AG10803 (cell line): Measurements from ENCODE around the gene DNPEP.

Experiments used
- DNase-seq: peaks from one replicate; pipeline ENCODE4 v3.0.0; 2010; ENCODE audit warnings: low read depth
- H3K4me3 ChIP-seq: 2 replicates; pipeline ENCODE4 v1.5.1; 2011; ENCODE audit warnings: mild to moderate bottlenecking, low read length, control low read depth
- CTCF ChIP-seq: conservative IDR thresholded peaks from 2 replicates; pipeline ENCODE4 v1.5.1; 2011; ENCODE audit warnings: mild to moderate bottlenecking, low read length, control low read depth, inconsistent platforms

The DNPEP gene

DNA sequence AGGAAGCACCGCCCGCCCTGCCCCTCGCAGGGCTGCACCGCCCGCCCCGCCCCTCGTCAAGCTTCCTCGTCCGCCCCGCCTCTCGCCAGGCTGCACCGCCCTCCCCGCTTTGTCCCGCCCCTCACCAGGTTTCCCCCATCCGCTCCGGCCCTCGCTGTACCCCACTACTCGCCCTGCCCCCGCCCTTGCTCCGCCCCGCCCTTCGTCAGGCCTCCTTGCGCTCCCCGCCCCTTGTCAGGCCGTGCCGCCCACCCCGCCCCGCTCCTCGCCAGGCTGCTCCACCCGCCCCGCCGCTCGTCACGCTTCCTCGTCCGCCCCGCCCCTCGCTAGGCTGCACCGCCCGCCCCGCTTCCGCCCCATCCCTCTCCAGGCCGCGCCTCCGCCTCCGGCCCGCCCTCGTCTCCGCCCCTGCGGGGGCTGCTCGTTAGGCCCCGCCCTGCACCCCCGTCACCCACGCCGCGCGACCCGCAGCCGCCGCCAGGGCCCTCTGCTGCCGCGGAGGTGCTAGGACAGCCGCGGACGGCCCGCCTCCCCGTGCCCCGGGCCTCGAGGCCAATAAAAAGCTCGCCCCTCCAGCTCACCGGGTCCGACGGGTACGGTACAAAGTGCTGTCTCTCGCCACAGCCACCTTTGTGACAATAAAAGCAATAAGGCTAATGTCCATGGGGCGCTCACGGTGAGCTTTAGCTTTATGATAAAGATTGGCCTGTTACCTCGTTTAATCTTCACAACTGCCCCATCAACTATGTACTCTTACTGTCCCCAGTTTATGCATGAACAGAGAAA, 602 bp upstream of the DNPEP start:
- H3K4me3 ChIP-seq: peak overlapping the region; percentile 49

DNA sequence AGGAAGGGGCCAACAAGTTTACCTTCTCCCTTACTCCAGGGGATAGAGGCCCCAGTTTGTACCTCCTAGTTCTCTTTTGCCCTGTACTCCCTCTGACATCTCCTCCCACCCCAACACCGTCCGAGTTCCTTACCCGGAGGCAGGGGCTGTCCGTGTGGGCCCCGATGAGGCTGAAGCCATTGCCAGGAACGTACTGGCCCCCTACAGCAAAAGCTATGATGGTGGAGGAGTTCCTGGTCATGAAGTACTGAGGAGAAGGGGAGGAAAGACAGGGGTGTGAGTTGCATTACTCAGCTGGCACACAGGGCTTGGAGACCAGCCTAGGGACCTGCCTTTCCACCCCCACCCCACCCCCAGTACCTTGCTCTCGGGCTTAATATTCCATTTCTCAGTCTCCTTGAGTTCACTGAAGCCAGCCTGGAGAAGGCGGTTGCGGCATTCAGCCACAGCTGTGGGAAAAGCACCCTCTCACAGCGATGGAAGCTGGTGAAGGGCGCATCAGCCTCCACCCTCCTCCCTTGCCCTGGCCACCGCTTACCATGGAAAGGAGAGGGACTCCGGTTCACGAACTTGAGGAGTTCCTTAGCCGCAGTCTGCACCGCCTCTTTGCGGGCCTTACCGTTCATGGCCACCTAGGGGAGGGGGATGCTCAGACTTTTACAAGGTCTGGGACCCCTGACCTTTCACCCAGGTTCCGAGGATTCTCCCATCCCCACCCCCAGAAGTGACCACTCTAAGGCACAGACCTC, 1.0 kb downstream of the DNPEP start:
- peak overlapping the region; percentile 83 for H3K4me3 ChIP-seq
- 0 out of 2 replicates have a peak, but pooled peaks have one; percentile 4 for TF ChIP-seq CTCF
- no peak for DNase-seq

More for the DNA sequence above, 602 bp upstream of the DNPEP start:
- TF ChIP-seq CTCF: no peak; the same call in 1 of the 2 replicates
- DNase-seq: peak; percentile 97

DNA sequence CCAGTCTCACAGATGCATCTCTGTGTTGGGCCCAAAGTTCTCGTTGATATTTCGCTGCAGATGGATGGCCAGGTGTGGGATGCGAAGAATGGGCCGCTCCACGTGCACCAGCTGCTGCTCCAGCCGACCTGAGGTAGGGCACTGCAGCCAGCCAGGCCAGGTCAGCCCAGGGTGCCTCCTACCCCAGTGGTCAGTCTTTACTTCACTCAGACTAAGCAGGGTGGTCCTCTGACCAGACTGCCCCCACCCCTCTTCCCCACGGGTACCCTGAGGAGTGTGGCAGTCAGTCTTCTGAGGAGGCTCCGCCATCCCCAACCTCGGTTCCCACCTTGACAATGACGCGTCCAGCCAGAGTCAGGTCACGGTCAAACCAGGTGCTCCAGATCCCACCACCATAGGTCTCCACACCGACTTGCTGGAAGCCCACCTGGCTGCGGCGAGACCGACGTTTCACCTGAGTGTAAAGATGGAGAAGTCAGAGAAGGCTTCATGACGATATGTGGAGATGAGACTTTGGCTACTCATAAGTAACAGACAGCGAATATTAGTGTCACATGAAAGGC, 1.7 kb downstream of the DNPEP start:
- no peak for DNase-seq
- no peak for TF ChIP-seq CTCF
- no peak overlapping the region for H3K4me3 ChIP-seq

DNA sequence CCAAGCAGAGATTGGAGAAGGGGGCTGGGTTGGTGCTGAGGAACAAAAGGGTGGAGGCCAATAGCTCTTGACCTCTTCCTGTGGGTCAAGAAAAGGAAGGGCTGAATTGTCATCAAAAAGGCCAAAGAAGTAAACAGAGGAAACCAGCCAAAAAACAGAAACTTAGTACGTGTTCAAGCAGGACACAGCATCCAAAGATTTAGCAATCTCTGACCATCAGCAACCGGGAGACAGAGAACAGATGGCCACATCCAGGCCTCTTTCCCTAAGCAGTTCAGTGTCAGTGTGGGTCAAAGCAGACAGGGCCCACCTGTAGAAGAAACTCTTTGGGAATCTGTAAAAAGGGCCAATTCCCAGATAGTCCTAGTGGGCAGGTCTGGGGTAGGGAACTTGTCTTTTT, 2.9 kb downstream of the DNPEP start:
- H3K4me3 ChIP-seq: no peak overlapping the region
- no peak for TF ChIP-seq CTCF
- DNase-seq: no peak

- TF ChIP-seq CTCF: no peak
- no peak for DNase-seq
- H3K4me3 ChIP-seq: no peak overlapping the region
Observed at GRCh38 chr2:219384083-219384713, 3.5 kb downstream of the DNPEP start.

DNA sequence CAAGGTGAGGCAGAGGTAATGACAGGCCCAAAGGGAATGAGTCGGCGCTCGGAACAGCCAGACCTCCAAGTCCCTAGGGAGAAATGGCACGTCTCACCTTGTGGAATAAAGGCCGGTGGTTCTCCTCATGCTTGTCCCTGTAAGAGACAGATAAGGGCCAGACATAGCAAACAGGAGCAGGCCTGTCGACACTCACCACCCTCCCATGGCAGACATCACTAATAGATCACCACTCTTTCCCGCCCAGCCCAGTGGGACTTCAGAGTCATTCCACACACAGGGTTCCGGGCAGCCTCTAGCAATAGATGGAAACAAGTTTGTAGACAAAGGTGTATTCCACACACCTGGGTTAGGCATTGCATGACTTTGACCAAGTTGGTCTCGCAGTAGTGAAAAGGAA, 6.3 kb downstream of the DNPEP start:
- DNase-seq: no peak
- H3K4me3 ChIP-seq: no peak overlapping the region
- no peak for TF ChIP-seq CTCF
